KG1 (cell line): ENCODE measurements around the gene HS2ST1.

Source experiments
- DNase-seq: peaks from one replicate; lab custom pipeline; 2025; lab: John Stamatoyannopoulos, UW

Gene HS2ST1

DNA sequence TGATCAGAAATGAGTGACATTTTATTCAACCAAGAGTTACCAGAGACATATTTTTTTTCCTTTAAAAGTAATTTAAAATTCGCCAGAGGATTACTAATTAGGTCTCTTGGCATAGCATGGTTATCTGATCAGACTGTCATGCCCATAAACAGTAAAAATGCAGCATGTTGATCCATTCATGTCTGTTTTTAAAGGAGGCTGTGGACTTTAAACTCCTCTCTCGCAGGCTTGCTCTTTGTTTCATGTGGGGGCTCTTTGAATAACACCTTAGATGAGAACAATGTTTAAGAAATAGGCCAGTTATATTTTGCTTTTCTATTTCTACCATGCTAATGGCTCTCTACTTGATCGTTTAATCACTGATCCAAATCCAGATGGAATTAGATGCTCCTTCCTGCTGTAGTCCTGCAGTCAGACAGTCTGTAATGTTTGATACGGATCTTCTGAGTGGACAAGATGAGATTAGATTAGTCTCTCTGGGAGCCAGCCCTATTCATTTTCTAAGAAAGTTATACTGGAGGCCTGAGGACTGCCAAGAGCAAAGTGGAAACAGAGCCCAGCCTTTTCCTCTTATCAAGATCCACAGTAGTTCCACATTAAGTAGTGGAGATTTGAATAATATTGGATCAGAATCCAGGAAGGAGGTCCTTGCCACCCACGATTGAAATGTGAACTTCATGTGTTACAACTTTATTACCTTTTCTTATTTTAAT, 197.4 kb downstream of the HS2ST1 start:
- DNase-seq: no peak

DNA sequence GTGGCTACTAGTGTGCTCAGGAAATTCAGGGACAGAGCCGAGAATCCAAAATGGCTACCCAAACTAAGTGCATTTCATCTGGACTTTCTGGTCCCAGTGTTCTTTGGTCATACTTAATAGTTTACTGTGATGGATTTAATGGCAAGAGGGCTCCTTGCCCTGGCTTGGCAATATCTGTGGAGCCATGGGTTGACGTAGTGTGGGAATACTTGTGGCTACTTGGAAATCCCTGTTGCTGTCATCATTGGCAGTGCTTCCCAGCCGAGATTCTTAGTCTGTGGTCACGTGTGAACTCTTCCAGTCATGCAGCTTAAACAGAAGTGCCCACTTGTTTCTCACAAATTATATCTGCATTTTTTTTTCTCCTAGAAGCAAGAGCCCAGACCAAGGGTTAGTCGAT, 198.9 kb downstream of the HS2ST1 start:
- no peak for DNase-seq

DNA sequence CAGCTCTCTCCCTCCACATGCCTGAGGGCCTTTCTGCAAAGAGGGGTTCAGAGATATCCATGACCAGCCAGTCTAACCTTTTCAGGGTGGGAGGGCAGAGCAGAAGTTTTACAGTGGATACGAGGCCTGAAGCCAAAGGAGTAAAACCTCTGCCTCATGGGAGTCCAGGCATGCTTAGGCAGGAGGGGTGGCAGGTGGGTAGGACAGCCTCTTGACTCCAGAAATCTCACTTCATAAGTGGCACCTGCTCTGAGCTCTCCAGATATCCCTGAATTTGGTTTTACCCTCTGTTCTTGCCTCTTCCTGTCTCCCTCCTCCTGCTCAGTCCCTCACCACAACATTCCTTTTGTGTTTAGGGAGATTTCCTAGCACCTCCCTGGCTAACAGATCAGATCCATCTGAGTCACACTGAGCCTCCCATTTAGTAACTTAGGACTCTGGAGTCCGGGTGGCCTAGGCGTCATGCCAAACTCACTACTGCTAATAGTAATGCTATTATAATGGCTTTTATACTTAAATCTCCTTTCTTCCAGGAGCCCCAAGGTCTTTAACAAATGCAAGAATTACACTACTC, 201.0 kb downstream of the HS2ST1 start:
- DNase-seq: no peak

DNA sequence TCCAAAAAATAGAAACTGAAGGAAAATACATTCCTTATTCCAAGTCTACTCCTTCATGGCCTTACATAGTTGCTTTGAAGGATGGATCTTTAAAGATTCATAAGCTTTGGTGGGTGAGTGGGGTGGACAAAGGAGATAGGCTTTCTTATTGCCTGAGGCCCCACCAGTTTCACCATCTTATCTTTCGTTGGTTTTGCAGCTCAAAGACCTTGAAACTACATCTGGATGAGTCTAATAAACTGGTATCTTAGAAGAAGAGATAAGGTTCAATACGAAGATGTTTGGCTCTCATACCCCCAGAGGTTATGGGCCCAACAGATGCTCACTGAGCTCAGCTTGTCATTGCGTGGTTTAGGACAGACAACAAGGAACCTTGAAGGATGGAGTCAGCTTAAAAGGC, 201.5 kb downstream of the HS2ST1 start:
- no peak for DNase-seq

DNA sequence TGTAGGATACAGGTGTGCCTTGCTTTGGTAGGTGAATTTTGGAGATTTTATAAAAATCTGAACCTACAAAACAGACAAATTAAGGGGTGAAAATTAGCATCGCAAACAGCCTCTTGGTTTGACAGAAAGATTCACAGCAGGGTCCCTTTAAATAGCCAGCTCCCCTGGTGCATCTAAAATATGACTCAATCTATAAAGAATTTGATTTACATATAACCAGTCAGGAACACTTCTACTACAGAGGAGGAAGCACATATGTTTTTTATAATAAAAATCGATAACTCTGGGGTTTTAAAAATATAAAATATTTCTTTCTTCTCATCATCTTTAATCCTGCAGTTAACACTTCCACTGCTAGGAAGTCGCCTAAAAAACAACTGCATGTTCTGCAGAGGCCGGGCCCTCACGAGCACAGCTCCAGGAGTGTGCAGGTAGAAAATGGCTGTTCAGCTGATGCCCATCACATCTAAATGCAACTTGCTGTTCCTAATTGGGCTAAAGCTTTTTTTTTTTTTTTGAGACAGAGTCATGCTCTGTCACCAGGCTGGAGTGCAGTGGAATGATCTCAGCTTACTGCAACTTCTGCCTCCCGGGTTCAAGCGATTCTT, 203.4 kb downstream of the HS2ST1 start:
- DNase-seq: no peak

DNA sequence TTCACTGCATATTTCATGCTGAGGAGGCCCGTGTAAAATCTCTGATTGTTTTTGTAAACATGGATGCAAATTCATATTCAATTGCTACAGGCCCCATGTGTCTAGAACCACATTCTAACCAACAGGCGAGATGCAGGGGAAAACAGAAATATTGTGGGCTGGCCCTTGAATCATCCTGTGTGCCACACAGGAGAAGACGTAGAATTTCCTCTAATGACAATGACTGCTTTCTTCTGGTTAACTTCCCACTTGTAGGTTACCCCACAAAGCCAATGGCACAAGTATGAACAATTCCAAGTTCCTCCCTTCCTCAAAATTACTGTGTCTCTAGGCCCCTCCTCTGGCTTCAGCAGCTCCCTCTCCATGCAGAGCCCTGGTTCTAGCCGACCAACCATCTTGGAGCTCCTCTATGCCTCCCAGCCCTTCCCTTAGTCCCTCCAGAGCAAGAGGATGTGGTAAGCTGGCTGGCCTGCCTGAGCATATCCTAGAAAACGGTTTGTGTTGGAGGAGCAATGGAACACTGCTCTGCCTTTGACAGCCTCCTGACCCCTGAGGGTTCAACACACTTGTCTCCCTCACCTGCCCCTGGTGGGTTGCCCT, 205.2 kb downstream of the HS2ST1 start:
- no peak for DNase-seq

DNA sequence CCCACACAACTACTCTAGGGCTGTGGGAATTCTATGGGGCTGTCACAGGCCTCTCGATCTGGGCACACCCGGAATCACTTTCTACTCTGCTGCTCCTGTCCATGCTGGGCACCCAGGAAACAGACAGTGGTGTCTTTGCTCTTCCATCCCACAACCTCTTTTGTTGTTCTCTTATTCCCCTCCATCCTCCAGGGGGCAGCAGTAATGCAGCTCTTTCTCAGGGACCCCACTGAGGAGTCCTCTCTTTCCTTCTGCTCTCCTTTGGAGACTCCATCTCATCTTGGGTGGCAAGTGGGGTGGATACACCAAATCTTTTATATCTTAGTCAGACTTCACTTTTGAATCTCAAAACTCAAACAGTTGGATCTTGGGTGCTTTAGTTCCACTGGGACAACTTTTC, 206.3 kb downstream of the HS2ST1 start:
- no peak for DNase-seq

DNA sequence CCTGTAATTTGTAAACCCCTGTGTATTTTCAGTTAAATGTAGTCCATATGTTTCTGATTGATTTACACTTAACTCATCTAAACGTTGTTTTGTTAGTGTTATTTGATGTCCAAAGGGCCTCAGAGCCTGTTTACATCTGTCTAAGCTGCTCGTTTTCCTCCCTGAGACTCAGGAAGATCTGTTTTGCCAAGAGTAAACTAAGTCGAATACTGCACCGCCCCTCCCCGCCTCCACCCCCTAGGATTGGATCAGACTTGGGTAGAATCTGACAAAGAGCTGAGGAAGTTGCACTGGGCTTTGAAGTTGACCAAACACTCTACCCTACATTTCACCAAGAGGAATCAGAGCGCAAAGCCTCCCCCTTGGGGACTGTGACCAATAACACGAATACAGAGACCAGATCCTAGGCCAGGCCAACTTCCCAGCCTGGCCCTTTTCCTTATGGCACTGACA, 207.3 kb downstream of the HS2ST1 start:
- no peak for DNase-seq

DNA sequence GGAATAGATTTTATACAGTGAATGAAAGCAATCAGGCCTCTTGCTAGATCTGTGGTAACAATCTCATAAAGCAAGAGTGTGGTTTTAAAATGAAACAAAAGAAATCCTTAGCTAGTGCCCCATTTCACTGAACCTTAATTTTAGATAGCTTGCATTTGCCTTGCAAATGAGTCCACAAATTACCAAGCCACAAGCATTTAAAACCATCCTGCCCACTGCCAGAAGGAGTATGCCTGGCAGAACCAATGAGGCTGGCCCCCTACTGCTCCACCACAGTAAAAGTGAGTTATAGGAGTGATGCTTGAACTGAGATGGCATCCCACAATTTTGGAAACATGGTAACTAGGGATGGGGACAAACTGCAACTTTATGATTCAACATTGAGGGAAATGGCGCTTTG, 207.8 kb downstream of the HS2ST1 start:
- DNase-seq: no peak

DNA sequence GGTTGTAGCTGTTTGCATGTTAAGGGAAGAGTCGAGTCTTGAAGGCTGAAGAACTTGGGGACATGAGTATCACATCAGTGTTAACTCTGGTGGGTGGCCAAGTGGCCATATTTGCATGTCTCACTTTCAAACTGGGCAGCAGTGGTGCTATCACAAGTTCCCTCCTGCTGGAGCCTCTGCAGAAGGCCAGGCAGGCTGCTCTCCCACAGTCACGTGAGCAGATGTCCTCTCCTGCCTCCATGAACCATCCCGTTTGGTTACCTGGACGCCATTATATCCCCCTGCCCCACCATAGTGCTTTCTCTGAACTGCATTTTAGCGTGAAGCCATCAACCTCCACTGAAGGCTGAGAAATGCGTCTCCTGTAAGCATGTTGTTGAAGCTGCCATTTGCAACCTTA, 209.2 kb downstream of the HS2ST1 start:
- no peak for DNase-seq

DNA sequence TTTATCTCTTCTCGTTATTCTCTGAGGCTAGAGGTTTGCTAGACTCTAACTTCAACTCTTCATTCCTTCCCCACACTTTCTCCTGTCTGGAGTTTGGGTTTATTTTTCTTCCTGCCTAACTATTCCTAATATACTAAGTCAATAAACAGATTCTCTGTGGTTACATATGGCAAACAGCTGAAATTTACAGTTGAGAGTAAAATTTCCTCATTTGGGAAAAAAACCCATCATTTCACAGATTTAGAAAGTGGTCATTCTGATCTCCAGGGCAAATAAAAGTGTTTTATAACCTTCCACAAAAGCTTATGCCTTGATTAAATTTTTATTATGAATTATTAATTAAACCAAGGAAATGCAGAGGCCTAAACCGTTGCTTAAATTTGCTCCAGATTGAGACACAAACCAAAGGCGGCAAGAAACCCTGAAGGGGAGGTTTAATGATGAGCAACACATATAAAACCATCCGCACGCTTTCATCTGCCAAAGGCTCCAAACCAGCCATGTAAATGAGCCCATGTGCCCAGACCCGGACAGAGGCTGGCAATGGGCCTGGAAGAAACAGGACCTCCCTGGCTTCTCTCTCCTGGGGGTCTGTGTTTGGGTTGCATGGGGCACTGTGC, 212.6 kb downstream of the HS2ST1 start:
- no peak for DNase-seq

DNA sequence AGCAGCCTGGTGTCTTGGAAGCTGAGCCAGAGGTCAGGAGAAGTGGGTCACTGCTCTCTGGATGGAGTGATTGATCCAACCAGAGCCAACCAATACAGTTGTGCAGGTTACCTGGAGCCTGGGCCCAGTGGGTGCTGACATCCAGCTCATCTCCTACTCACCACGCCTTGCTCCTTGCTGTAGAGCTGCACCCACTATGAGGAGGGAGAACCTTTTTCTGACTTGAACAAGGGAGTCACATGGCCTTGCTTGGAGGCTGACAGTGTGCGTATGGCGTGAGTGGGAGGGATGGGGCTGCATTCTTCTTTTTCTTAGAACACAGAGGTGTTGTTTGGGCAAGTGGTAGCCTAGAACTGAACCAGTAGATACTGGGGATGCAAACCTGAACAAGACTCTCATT, 213.1 kb downstream of the HS2ST1 start:
- no peak for DNase-seq

DNA sequence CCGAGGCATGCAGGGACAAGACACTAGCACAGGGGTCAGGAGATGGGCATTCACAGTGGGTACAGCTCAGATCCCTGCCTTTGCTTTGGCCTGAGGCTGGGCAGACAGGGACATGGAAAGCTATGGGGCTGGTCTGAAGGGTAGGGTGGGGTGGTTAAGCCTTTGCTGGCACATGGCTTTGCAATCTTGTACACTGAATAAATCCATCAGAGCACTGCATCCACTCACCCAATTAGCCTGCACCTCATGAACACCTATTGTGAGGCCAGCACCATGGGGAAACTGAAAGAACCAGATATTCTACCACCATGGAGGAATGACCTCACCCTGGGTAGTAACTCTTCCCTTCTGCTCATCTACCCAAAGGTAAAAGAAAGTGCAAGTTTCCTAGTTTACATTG, 214.6 kb downstream of the HS2ST1 start:
- no peak for DNase-seq

DNA sequence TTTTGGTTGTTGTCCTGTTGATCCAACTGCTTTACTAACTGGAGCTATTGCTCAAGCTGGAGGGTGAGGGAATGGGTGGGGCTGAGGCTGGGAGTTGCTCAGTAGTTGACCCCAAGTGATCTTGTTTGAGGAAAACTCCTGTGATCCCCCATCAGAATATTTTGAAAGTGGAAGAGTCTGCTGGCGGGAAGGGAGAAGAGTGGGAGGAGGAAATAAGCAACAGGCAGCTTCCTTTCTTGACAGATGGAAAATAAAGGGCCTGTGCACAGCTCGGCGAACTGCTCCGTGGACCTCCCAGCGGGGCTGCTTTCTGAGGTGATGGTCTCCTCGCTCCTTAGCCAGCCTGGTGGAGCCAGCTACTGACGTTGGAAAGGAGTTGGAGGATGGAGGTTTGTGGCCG, 215.2 kb downstream of the HS2ST1 start:
- no peak for DNase-seq

DNA sequence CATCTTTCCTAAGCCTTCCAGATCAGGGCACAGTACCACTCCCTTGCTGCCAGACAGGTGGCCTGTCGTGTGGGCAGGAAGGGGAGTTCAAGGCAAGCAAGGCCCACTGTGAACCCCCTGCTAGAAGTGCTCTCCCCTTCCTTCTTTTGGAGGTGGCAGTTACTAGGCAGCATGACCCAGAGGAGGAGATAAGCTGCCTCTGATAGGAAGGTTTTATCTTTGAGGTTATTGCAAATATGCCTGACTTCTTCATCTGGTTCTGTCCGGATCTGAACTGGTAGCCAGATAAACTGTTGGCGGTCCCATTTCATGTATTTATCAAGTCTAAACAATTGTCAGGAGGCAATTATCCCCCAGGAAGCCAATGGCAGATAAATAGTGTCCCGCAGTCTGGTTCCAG, 216.0 kb downstream of the HS2ST1 start:
- no peak for DNase-seq

DNA sequence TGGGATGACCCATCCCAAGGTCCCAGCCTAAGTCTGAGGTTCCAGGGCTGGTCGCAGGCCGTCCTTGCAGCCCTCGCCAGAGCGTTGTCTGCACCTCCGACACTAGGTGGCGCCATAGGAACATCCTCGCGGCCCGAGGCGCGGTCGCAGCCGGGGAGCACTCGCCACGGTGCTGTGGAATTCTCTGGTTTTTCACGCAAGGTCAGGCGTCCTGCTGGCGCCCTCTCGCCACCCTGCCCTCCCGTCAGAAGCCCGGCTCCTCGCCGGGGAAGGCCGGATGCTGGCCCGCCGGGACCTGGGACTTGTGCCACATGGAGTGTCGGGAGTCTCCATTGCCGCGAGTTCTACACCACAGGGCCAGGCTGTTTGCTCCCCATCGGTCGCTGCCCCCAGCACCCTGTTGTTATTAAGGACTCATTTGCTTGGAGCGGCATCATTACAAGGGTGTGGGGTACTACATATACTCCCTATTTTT, 217.4 kb downstream of the HS2ST1 start:
- peak; percentile 31 for DNase-seq

DNA sequence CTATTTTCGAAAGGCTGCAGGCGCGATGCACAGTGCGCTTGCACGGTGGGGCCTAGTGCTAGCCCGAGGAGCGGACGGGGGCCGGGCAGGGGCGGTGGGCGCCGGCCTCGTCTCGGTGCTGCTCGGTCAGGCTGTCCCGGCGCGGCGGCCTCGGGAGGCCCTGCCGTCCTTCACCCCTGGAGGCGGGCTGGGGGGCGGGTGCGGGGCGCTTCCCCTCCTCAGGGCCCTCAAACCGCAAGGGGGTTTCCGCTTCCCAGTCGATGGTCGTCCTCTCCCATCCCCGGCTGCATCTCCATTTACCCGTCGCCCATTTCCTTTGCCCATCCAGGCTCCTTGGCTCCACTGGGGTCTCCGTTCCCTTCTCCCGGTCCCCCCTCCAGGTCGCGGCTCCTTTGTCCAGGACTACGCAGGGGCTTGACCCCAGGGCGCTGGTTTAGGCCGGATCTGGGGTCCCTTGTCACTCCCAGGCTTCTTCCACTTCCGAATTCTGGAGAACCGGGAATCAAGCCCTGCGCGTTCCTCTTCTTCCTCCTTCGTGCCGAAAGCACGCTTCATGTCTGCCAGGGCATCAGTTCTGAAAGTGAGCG, 217.9 kb downstream of the HS2ST1 start:
- DNase-seq: no peak

DNA sequence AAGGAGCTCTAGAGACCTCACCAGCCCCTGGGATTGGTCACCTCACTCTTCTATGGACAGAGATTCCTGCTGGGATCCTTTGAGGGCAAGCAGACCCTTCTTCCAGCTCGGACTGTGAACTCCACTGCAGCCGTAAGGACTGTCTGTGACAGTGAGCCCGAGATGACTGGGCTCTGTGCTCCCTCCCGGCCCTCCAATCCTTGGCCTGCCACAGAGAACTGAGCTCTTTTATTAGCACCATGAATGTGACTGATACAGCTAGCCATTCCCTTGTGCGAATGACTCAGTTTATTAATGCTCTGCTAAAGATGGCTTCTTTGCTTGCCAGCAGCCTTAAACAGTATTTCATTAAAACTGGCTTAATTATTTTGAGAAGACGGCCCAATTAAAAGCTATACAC, 219.6 kb downstream of the HS2ST1 start:
- DNase-seq: no peak

DNA sequence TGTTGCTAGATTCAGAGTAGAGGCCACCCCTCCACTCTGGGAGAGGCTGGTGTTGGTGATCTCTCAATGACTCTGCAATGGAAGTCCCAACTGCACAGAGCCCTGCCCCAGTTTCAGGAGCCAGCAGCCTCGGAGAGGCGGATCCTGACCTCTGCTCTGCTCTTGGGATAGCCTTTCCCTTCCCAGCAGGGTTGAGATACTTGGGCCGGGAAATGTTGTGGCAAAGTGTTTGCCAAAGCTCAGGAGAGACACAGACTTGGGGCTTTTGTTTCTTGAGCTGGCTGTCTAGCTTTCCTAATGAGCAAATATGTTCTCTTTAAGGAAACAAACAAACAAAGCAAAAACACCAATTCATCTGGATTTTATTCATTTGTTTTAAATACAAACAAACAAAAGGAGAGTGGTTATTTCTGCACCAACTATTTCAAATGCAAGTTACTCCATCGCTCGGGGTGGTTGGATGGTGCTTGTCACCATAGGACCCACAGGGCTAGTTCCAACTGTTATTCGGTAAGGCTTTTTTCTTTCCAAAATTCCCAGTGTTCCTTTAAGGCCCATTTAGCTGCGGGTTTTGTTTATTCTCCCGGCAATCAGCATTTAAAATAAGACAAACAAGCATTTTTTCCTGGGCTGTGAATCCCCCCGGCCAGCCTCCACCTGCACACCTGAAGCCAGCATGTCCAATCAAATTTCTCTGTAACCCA, 220.3 kb downstream of the HS2ST1 start:
- no peak for DNase-seq

DNA sequence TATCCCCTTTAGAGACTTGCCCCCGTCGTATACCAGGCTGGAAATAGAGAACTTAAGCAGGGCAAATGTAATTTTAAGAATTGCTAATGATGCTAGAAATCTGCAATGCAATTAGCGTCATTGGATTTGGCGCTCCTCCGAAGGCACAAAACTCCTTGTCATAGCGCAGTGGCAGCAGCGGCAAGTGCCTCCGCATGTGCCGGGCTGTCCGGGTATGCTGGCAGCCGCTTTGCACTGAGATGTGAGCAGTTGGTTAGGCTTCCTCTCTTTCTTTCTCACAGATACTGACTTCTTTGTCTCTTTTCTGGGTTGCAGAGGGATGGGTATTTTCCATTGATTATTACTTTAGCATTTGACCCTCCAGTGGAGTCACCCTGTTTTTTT, 220.9 kb downstream of the HS2ST1 start:
- DNase-seq: no peak

DNA sequence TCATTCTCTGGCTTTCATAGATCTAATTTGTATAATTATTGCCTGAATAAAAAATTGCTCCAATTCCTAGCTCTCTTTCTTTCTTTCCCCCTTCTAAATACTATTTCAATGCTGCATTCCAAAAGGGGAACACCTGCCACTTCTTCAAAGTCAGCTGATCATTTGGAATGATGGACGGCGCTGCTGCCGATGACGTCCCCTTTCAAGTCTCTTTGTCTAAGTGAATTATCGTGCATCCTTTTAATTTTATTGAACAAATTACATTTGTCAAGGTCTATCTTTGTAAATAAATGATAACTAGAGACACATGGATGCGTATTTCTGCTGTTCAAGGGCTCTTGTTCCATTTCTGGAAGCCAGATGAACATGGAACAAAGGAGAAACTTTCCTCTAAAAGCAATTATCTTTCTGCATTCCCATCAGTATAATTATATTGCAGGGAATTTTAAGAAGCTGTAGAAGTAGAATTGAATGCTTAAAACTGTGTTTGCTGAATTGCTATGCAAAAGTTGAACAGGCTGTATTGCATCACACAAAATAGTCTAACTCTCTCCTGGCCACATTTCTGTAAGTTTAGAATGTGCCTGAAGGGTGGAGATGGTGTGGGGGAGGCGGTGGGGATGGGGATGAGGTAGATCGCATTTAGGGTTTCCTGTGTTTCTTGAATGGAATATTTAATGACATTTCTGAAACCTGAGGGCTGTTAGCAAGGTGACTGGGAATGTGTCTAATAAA, 222.3 kb downstream of the HS2ST1 start:
- DNase-seq: no peak
